CD14-positive monocyte (primary cell): ENCODE results near the gene TMEM109. TPM values are rescaled to one million over a fixed set of nuclear protein-coding genes. Genes with fewer than 3 reads are reported as not detected.

ENCODE experiments used
- DNase-seq, 3 donors: peaks; one replicate each; pipeline ENCODE4 v3.0.0-alpha.2; 2011 to 2022
- H2AFZ ChIP-seq: 2 replicates; pipeline ENCODE4 v1.6.0; 2012; ENCODE audit warnings: mild to moderate bottlenecking, low read depth, low read length, inconsistent platforms; ENCODE audit not compliant: insufficient read depth, poor library complexity, severe bottlenecking
- H3K27ac ChIP-seq, 2 donors: 1 replicate in 1 of 2; 2 replicates in 1 of 2; pipeline ENCODE4 v1.5.1; 2012 to 2013; ENCODE audit warnings: low read length in 2 of 2, control low read depth in 1 of 2, inconsistent platforms in 1 of 2, low read depth in 1 of 2, mild to moderate bottlenecking in 1 of 2
- H3K27me3 ChIP-seq, 2 donors: one replicate each; pipeline versions ENCODE4 v1.6.0 to v1.6.1; 2011 to 2013; ENCODE audit warnings: low read length in 2 of 2; ENCODE audit not compliant: control insufficient read depth in 2 of 2, insufficient read depth in 2 of 2
- H3K36me3 ChIP-seq, 2 donors: replicated peaks in 1 of 2; 1 replicate in 1 of 2; 2 replicates in 1 of 2; pipeline versions ENCODE4 v1.5.1 to v1.6.1; 2012 to 2013; ENCODE audit warnings: low read length in 2 of 2, control low read depth in 1 of 2, inconsistent platforms in 1 of 2, mild to moderate bottlenecking in 1 of 2; ENCODE audit not compliant: insufficient read depth in 2 of 2, control insufficient read depth in 1 of 2
- H3K4me1 ChIP-seq, 2 donors: 1 replicate in 1 of 2; 2 replicates in 1 of 2; pipeline versions ENCODE4 v1.5.1 to v1.6.1; 2012 to 2013; ENCODE audit warnings: low read length in 2 of 2, control low read depth in 1 of 2, inconsistent platforms in 1 of 2, mild to moderate bottlenecking in 1 of 2, moderate library complexity in 1 of 2; ENCODE audit not compliant: insufficient read depth in 2 of 2, control insufficient read depth in 1 of 2
- H3K4me2 ChIP-seq: replicated peaks from 2 replicates; pipeline ENCODE3; 2012; ENCODE audit warnings: low read length, moderate library complexity, mild to moderate bottlenecking; ENCODE audit not compliant: poor library complexity, severe bottlenecking; ENCODE audit errors: extremely low read depth
- H3K4me3 ChIP-seq, 3 experiments: fragments of 200-600 bp in 1 of 3; sonication (generic) in 1 of 3; replicated peaks in 1 of 3; 1 replicate in 2 of 3; 2 replicates in 1 of 3; pipeline ENCODE4 v1.5.1; 2011 to 2013; ENCODE audit warnings: low read length in 3 of 3, mild to moderate bottlenecking in 3 of 3, control low read depth in 2 of 3, low read depth in 2 of 3, inconsistent platforms in 1 of 3, moderate library complexity in 1 of 3
- H3K79me2 ChIP-seq: 2 replicates; pipeline ENCODE4 v1.6.0; 2012; ENCODE audit warnings: mild to moderate bottlenecking, control low read depth, inconsistent platforms, low read length, moderate library complexity; ENCODE audit not compliant: insufficient read depth
- H3K9ac ChIP-seq: 2 replicates; pipeline ENCODE4 v1.6.0; 2017; ENCODE audit warnings: low read length, mild to moderate bottlenecking; ENCODE audit not compliant: insufficient read depth, poor library complexity, severe bottlenecking
- H3K9me3 ChIP-seq, 2 donors: replicated peaks in 1 of 2; 1 replicate in 1 of 2; 2 replicates in 1 of 2; pipeline versions ENCODE4 v1.5.1 to v1.6.1; 2012 to 2013; ENCODE audit warnings: low read length in 2 of 2, control low read depth in 1 of 2; ENCODE audit not compliant: control insufficient read depth in 1 of 2, insufficient read depth in 1 of 2
- H4K20me1 ChIP-seq: 2 replicates; pipeline ENCODE4 v1.6.0; 2012; ENCODE audit warnings: mild to moderate bottlenecking, low read length, control low read depth, moderate library complexity; ENCODE audit not compliant: insufficient read depth
- H3K27ac Mint-ChIP-seq, 7 donors: one replicate each; pipeline ENCODE4 v1.8.0; 2020; ENCODE audit warnings: mild to moderate bottlenecking in 7 of 7, mixed read lengths in 7 of 7, moderate library complexity in 6 of 7, inconsistent platforms in 2 of 7
- H3K27me3 Mint-ChIP-seq, 3 donors: one replicate each; pipeline ENCODE4 v1.8.0; 2021 to 2022; ENCODE audit warnings: low read depth in 3 of 3, mild to moderate bottlenecking in 3 of 3, mixed read lengths in 3 of 3, moderate library complexity in 3 of 3, inconsistent platforms in 1 of 3
- H3K36me3 Mint-ChIP-seq, 2 donors: one replicate each; pipeline ENCODE4 v1.8.0; 2020; ENCODE audit warnings: mixed read lengths in 2 of 2, inconsistent platforms in 1 of 2, mild to moderate bottlenecking in 1 of 2
- H3K4me1 Mint-ChIP-seq: one replicate; pipeline ENCODE4 v1.8.0; 2020; ENCODE audit warnings: mild to moderate bottlenecking, mixed read lengths
- H3K4me3 Mint-ChIP-seq, 2 donors: one replicate each; pipeline ENCODE4 v1.8.0; 2020; ENCODE audit warnings: mild to moderate bottlenecking in 2 of 2, mixed read lengths in 2 of 2, moderate library complexity in 1 of 2
- H3K9me3 Mint-ChIP-seq, 7 donors: one replicate each; pipeline ENCODE4 v1.8.0; 2020 to 2022; ENCODE audit warnings: mixed read lengths in 7 of 7, mild to moderate bottlenecking in 6 of 7, moderate library complexity in 6 of 7, inconsistent platforms in 2 of 7
- WGBS: methylation state at CpG from one replicate; pipeline ENCODE4 v1.1.5; 2013; ENCODE audit warnings: missing lambda C conversion rate; ENCODE audit not compliant: insufficient coverage; 5-methylcytosine and 5-hydroxymethylcytosine counted together
- intact Hi-C, 2 donors: fragments of 100-400 bp; cut with micrococcal nuclease; formaldehyde crosslinking; loops; one replicate each; pipeline versions ENCODE4 v1.15.0 to v1.15.1; 2023
- polyA plus RNA-seq, 3 donors: library from polyadenylated mRNA; depleted of rRNA in 1 of 3; unstranded in 2 of 3; stranded (reverse) in 1 of 3; fragments of 300-500 nt in 2 of 3; fragments of >200 nt in 1 of 3; fragmentation: Illumina TruSeq in 2 of 3; gene quantifications; 1 replicate in 2 of 3; 2 replicates in 1 of 3; pipeline ENCODE4 v1.2.3, GENCODE V29; 2012 to 2021
- TF ChIP-seq, protein P1 (sequence below): fragments of 200-600 bp; IDR thresholded peaks from one replicate; pipeline ENCODE4 v1.8.0; 2022; ENCODE audit warnings: antibody characterized with exemption, mild to moderate bottlenecking

Gene TMEM109
- polyA plus RNA-seq, 3 donors, result 22.7 to 112 (median 110) TPM

DNA sequence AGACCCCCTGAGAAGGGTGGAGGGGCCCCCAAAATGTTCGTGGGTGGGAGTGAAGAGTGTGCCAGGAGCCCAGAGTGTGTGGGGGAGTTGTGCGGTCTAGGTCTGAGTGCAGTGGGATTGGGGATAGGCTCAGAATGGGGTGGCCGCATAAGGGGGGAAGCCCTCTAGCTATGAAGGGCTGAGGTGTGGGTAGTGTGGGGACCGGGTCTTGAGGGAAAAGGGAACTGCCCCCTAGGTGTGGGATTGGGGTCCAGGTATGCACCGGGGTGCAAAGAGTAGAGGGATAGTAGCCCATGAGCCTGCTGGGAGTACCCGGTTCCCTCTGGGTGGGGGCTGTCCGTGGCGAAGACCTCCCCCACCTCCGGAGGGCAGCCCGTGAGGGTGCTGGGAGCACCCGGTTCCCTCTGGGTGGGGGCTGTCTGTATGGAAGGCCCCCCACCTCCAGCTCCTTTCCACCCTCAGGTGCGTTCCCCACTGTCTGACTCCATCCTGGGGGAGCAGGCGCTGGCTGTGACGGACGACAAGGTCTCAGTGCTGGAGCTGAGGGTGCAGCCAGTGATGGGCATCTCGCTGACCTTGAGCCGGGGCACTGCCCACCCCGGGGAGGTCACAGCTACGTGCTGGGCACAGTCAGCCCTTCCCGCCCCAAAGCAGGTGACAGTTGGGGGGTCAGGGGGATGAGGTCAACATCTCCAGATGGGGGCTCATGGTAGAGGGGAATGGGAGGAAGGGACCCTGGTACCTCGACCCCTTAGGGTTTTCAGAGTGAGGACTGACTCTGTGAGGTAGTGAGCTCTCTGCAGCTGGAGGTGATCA lies 21.0 kb downstream of the TMEM109 start:
- H3K36me3 Mint-ChIP-seq, result peaks cover 34 to 38% of the 10 kb centered on the region in 2 donors
- Histone ChIP-seq H3K9ac (no peak overlapping the region), H3K27ac (no peak overlapping the region), H3K79me2 (no peaks in the 10 kb centered on the region), H3K9me3 (no peaks in the 10 kb centered on the region), H4K20me1 (peaks cover 61% of the 10 kb centered on the region), H2AFZ (no peak overlapping the region), H3K27me3 (peaks cover 0 to 9% of the 10 kb centered on the region in 2 donors), H3K4me1 (no peaks in the 10 kb centered on the region), H3K4me2 (no peak overlapping the region), H3K36me3 (peaks cover 36 to 37% of the 10 kb centered on the region in 2 donors), H3K4me3 (no peak overlapping the region)
- TF ChIP-seq, protein P1, sequence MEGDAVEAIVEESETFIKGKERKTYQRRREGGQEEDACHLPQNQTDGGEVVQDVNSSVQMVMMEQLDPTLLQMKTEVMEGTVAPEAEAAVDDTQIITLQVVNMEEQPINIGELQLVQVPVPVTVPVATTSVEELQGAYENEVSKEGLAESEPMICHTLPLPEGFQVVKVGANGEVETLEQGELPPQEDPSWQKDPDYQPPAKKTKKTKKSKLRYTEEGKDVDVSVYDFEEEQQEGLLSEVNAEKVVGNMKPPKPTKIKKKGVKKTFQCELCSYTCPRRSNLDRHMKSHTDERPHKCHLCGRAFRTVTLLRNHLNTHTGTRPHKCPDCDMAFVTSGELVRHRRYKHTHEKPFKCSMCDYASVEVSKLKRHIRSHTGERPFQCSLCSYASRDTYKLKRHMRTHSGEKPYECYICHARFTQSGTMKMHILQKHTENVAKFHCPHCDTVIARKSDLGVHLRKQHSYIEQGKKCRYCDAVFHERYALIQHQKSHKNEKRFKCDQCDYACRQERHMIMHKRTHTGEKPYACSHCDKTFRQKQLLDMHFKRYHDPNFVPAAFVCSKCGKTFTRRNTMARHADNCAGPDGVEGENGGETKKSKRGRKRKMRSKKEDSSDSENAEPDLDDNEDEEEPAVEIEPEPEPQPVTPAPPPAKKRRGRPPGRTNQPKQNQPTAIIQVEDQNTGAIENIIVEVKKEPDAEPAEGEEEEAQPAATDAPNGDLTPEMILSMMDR, result no peak
- H3K4me3 Mint-ChIP-seq, result no peak overlapping the region
- H3K27ac Mint-ChIP-seq, result peak overlapping the region in 2 of 7 donors; percentile 46 to 86
- H3K9me3 Mint-ChIP-seq, result peaks cover 0 to 2% (median 0%) of the 10 kb centered on the region in 7 donors
- H3K4me1 Mint-ChIP-seq, result peaks cover 5% of the 10 kb centered on the region
- intact Hi-C loops, result no loop called here
- peaks cover 14 to 23% (median 17%) of the 10 kb centered on the region in 3 donors for H3K27me3 Mint-ChIP-seq
- DNase-seq, result no peak
- WGBS, result 92% methylated on average over 11 of the region's 21 CpGs

- no peaks in the 10 kb centered on the region for H3K79me2 ChIP-seq
- no peak overlapping the region for H2AFZ ChIP-seq
- TF ChIP-seq, protein P1, result no peak
- H4K20me1 ChIP-seq, result peaks cover 69% of the 10 kb centered on the region
- no peaks in the 10 kb centered on the region for H3K4me1 ChIP-seq
- no peaks in the 10 kb centered on the region for H3K9me3 ChIP-seq
- H3K4me3 ChIP-seq, result no peak overlapping the region
- H3K27me3 ChIP-seq, result no peaks in the 10 kb centered on the region
- intact Hi-C loops, result no loop called here
- WGBS, result 92% methylated on average over 17 of the region's 27 CpGs
- Mint-ChIP-seq H3K9me3 (peaks cover 0 to 2% (median 0%) of the 10 kb centered on the region in 7 donors), H3K4me3 (no peak overlapping the region), H3K27ac (peak overlapping the region in 4 of 7 donors; percentile 22 to 86 (median 46)), H3K36me3 (peaks cover 42 to 47% of the 10 kb centered on the region in 2 donors), H3K4me1 (peaks cover 5% of the 10 kb centered on the region), H3K27me3 (peaks cover 8 to 14% (median 9%) of the 10 kb centered on the region in 3 donors)
- no peak overlapping the region for H3K4me2 ChIP-seq
- no peak overlapping the region for H3K9ac ChIP-seq
- no peak overlapping the region for H3K27ac ChIP-seq
- peaks cover 44 to 45% of the 10 kb centered on the region in 2 donors for H3K36me3 ChIP-seq
- no peak for DNase-seq
These were observed 21.9 kb downstream of the TMEM109 start for GRCh38 chr11:60935676-60936442.
